ENCODE data around the gene PCDH9.
"Not testable (repeated sequence)": the region's sequence is repeated elsewhere in the genome, so short reads cannot be mapped to it uniquely, and the experiment has no call there.

The PCDH9 gene

GRCh38 chr13:66640231-66640630 is 589.9 kb downstream of the PCDH9 start:
- no peak for TF ChIP-seq CTCF (IDR thresholded peaks at IDR 0.05; ENCODE audit: extremely low read depth, missing control alignments)
- no peak for DNase-seq (ENCODE audit: low spot score)

GRCh38 chr13:66639044-66639443 is 591.1 kb downstream of the PCDH9 start:
- DNase-seq (ENCODE audit: low spot score): no peak
- TF ChIP-seq CTCF (IDR thresholded peaks at IDR 0.05; ENCODE audit: extremely low read depth, missing control alignments): no peak

- TF ChIP-seq CTCF (IDR thresholded peaks at IDR 0.05; ENCODE audit: extremely low read depth, missing control alignments): no peak
- DNase-seq (ENCODE audit: low spot score): no peak
These were observed 594.6 kb downstream of the PCDH9 start for GRCh38 chr13:66635526-66635925.

- TF ChIP-seq CTCF (IDR thresholded peaks at IDR 0.05; ENCODE audit: extremely low read depth, missing control alignments): no peak
- no peak for DNase-seq (ENCODE audit: low spot score)
These were observed 595.8 kb downstream of the PCDH9 start for GRCh38 chr13:66634384-66634783.

GRCh38 chr13:66627512-66627911 is 602.6 kb downstream of the PCDH9 start:
- no peak for TF ChIP-seq CTCF (IDR thresholded peaks at IDR 0.05; ENCODE audit: extremely low read depth, missing control alignments)
- no peak for DNase-seq (ENCODE audit: low spot score)

GRCh38 chr13:66624302-66624701 is 605.8 kb downstream of the PCDH9 start:
- no peak for DNase-seq (ENCODE audit: low spot score)
- TF ChIP-seq CTCF (IDR thresholded peaks at IDR 0.05; ENCODE audit: extremely low read depth, missing control alignments): no peak

GRCh38 chr13:66623129-66623820 is 606.9 kb downstream of the PCDH9 start:
- no peak for TF ChIP-seq CTCF (IDR thresholded peaks at IDR 0.05; ENCODE audit: extremely low read depth, missing control alignments)
- no peak for DNase-seq (ENCODE audit: low spot score)

- not testable (repeated sequence) for DNase-seq (ENCODE audit: low spot score)
These were observed 608.2 kb downstream of the PCDH9 start for GRCh38 chr13:66621906-66622447.

All from GM20000 (cell line).